Neutrophil (primary cell): ENCODE data around the gene HBA2.

Source experiments
- H3K27ac ChIP-seq: fragments of 200-600 bp; sonication (generic); 2 replicates; pipeline ENCODE4 v1.5.1; 2016; ENCODE audit warnings: mild to moderate bottlenecking, moderate library complexity
- H3K27me3 ChIP-seq: fragments of 200-600 bp; sonication (generic); 2 replicates; pipeline ENCODE4 v1.6.0; 2016; ENCODE audit warnings: mild to moderate bottlenecking
- H3K36me3 ChIP-seq: fragments of 200-600 bp; sonication (generic); 2 replicates; pipeline ENCODE4 v1.5.1; 2017
- H3K4me1 ChIP-seq, 2 experiments: fragments of 200-600 bp in 1 of 2; sonication (generic) in 1 of 2; 1 replicate in 1 of 2; 2 replicates in 1 of 2; pipeline versions ENCODE4 v1.5.1 to v1.6.1; 2013 to 2016; ENCODE audit warnings: low read depth in 1 of 2, low read length in 1 of 2, mild to moderate bottlenecking in 1 of 2, moderate library complexity in 1 of 2; ENCODE audit not compliant: control insufficient read depth in 1 of 2, insufficient read depth in 1 of 2
- H3K4me3 ChIP-seq, 2 experiments: fragments of 200-600 bp in 1 of 2; sonication (generic) in 1 of 2; 1 replicate in 1 of 2; 2 replicates in 1 of 2; pipeline ENCODE4 v1.5.1; 2013 to 2016; ENCODE audit warnings: low read depth in 1 of 2, low read length in 1 of 2, mild to moderate bottlenecking in 1 of 2, moderate library complexity in 1 of 2
- H3K9me3 ChIP-seq: fragments of 200-600 bp; sonication (generic); 2 replicates; pipeline ENCODE4 v1.5.1; 2016
- CTCF ChIP-seq: fragments of 200-600 bp; sonication (generic); IDR thresholded peaks from 2 replicates; pipeline ENCODE4 v1.5.1; 2016; ENCODE audit warnings: antibody characterized with exemption

HBA2 gene

DNA sequence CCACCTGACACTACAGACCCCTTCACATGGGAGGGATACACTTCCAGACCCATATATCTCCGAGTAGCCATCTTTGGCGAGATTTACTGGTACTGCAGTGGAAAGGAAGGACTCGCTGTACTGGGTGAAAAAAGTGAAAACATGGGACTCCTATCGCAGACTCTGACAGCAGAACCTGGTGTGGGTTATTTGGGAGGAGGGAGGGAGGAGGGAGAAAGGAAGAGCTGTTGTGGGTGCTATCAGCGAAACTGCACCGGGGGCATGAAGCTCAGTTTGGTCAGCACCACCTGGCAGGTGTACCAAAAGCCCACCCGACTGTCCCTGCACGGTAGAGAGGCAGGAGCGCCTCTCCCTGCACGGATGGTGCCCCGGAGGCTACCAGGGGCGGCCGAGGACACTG lies 12.5 kb downstream of the HBA2 start:
- peaks cover 45% of the 10 kb centered on the region for H3K36me3 ChIP-seq
- H3K4me1 ChIP-seq = peaks cover 6 to 14% of the 10 kb centered on the region in 2 experiments
- TF ChIP-seq CTCF = no peak
- no peak overlapping the region for H3K4me3 ChIP-seq
- peaks cover 19% of the 10 kb centered on the region for H3K27me3 ChIP-seq
- no peak overlapping the region for H3K27ac ChIP-seq
- H3K9me3 ChIP-seq = no peaks in the 10 kb centered on the region

DNA sequence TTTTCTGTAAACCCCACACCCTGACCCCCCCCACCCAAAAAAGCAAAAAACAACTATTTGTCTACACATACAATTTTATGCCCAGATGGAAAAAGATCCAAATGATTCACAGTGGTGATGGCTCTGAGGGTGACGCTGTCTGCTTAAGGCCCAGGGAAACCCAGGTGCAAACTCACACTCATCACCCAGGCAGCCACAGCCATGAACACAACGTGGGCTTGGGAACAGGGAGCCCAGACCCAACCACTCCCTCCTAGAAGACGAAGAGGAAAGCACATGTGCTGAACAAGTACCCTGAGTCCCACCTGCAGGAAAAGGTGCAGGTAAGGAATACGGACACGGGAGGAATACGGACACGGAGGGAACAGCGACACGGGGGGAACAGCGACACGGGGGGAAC lies 13.0 kb downstream of the HBA2 start:
- Histone ChIP-seq H3K4me3 (no peak overlapping the region), H3K27me3 (peaks cover 14% of the 10 kb centered on the region), H3K4me1 (peaks cover 6 to 9% of the 10 kb centered on the region in 2 experiments), H3K27ac (no peak overlapping the region), H3K36me3 (peaks cover 50% of the 10 kb centered on the region), H3K9me3 (no peaks in the 10 kb centered on the region)
- TF ChIP-seq CTCF = no peak

DNA sequence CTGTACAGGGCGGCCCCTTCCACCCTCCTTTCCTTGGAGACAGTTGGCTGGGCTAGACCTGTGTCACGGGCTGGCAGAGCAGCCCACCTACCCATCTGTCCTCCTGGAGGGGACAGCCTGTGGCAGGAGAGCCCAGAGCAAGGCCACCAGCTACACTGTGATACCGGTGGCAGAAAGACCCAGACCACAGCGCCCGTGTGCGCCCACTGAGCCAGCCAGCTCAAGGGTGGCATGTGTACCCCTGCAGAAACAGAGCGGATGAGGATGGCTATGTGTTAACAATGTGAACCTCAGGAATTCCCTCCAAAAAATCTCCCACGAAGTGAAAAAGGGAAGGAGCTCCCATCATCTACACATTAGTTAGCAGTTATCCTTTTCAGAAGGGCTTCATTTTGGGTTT lies 14.7 kb downstream of the HBA2 start:
- H3K9me3 ChIP-seq = no peaks in the 10 kb centered on the region
- H3K36me3 ChIP-seq = peaks cover 66% of the 10 kb centered on the region
- no peak for TF ChIP-seq CTCF

DNA sequence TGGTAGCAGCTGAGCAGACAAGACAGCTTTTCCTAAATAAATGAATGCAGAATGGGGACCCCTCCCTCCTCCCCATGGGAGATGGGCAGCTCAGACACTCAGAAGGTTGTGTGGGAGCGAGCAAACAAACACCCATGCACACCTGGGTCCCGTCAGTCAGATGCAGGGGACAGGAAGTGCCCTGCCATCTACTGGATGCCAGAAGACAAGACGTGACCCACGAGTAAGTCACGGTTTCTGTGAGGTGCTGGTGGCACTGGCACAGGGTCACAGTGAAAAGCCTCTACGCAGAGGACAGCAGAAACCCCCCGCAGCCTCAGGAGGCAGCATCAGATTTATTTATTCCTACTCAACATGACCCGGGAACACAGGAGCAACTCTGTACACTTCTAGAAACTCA lies 16.0 kb downstream of the HBA2 start:
- Histone ChIP-seq H3K27me3 (no peaks in the 10 kb centered on the region), H3K4me1 (no peaks in the 10 kb centered on the region), H3K27ac (no peak overlapping the region), H3K4me3 (no peak overlapping the region), H3K36me3 (peaks cover 78% of the 10 kb centered on the region), H3K9me3 (no peaks in the 10 kb centered on the region)
- TF ChIP-seq CTCF = no peak

More for the DNA sequence above, 14.7 kb downstream of the HBA2 start:
- no peak overlapping the region for H3K27ac ChIP-seq
- H3K4me1 ChIP-seq = no peaks in the 10 kb centered on the region
- no peaks in the 10 kb centered on the region for H3K27me3 ChIP-seq
- no peak overlapping the region for H3K4me3 ChIP-seq

DNA sequence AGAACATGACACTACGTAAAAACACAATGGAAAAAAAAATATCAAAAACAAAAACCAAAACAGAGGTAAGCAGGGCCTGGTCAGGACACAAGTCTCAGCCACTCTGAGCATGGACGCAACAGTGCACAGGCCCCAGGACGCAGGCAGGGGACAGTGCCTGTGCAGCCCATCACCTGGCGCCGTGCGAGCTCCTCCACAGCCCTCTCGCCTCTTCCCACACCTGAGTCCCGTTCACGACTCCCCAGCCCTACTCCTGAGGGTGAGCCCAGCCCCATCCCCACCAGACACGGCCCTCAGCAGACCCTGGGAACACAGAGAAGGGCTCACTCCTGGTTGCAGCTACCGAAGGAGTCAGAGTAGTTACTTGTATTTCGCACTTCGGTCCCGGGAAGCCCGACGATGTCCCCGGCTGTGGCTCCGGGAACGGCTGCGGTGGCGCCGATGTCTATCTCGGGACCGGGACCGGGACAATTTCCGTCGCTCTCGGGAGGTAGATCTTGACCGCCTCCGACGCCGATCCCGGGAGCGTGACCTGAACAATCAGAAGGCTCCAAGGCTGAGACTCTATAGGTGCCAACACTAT lies 17.0 kb downstream of the HBA2 start:
- no peak overlapping the region for H3K27ac ChIP-seq
- H3K9me3 ChIP-seq = no peaks in the 10 kb centered on the region
- peaks cover 85% of the 10 kb centered on the region for H3K36me3 ChIP-seq
- H3K4me3 ChIP-seq = no peak overlapping the region
- TF ChIP-seq CTCF = no peak
- H3K4me1 ChIP-seq = no peaks in the 10 kb centered on the region
- H3K27me3 ChIP-seq = no peaks in the 10 kb centered on the region

DNA sequence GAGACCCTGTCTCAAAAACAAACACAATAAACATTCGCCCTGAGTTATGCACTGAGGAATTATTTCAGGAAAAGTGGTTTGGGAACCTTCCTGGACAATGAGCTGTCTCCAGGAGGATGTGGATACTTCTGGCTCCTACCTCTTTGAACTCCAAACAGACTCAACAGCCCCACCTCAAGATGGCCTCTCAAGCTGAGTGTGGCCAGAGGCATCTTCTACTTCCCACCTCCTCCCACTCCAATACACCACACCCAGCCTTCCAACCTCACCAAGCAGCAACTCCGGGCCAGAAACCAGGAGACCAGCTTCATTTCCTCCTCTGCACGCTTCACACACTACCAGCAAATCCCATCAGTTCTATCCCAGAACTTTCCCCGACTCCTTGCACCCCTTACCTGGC lies 19.2 kb downstream of the HBA2 start:
- no peak overlapping the region for H3K27ac ChIP-seq
- H3K4me1 ChIP-seq = no peaks in the 10 kb centered on the region
- H3K27me3 ChIP-seq = no peaks in the 10 kb centered on the region
- no peak overlapping the region for H3K4me3 ChIP-seq
- H3K9me3 ChIP-seq = no peaks in the 10 kb centered on the region
- H3K36me3 ChIP-seq = peaks cover 95% of the 10 kb centered on the region
- no peak for TF ChIP-seq CTCF
